ENCODE data around the gene SNAP47.

The SNAP47 gene

DNA sequence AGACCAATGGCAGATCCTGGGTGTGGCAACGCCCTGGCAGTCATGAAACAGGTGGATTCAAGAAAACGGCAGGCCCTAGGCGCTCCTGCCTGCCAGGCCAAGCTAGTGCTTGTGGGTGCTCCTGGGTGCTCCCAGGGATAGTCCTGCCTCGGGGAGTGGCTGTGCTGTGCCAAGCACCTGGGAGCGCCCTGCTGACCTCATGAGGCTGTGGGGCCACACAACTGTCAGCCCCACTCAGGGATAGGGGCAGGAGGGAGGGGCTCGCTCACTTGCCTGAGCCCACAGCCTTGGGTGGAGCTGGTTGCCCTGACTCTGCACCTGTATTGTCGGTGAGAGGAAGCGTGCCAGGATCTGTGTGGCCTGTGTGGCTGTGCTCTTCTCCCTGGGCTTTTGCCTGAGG is 9.4 kb downstream of the SNAP47 start:
- in situ Hi-C loops (cut with HindIII; ENCODE audit: low sequenced_read_pairs): no loop called here

DNA sequence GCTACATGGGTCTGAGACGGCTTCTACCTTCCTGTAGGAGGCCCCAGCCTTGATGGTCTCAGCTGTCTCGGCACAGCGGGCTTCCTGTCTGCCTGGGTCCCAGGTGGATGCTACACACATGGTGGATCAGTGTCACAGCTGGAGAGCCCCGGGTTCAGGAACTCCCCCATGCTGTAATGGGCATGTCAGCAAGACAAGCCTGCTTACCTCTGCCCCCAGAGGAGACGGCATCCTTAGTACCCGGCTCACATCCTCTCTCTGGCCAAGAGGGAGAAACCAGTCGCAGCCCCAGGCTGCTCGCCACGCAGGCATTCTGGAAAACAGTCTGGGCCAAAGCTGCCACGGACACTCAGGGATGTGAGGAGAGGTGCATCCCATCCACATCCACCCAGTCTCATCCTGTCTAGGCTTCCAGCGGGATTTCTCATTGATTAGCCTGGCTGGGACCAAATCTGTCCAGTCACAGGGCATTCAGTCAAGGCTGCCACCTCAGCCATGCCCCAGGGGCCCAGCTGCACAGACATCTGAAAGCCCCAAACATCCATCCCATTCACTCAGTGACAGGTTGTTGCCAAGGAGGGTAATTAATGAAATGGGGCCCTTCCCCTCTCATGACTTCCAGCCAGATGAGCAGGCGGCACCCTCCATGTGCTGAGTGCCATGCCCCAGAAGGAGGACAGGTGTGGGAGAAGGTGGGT is 10.5 kb downstream of the SNAP47 start:
- in situ Hi-C loops (cut with HindIII; ENCODE audit: low sequenced_read_pairs): no loop called here
- no peak overlapping the region for H3K4me3 ChIP-seq (ENCODE audit: low read depth, low read length)
- TF ChIP-seq, protein P1, sequence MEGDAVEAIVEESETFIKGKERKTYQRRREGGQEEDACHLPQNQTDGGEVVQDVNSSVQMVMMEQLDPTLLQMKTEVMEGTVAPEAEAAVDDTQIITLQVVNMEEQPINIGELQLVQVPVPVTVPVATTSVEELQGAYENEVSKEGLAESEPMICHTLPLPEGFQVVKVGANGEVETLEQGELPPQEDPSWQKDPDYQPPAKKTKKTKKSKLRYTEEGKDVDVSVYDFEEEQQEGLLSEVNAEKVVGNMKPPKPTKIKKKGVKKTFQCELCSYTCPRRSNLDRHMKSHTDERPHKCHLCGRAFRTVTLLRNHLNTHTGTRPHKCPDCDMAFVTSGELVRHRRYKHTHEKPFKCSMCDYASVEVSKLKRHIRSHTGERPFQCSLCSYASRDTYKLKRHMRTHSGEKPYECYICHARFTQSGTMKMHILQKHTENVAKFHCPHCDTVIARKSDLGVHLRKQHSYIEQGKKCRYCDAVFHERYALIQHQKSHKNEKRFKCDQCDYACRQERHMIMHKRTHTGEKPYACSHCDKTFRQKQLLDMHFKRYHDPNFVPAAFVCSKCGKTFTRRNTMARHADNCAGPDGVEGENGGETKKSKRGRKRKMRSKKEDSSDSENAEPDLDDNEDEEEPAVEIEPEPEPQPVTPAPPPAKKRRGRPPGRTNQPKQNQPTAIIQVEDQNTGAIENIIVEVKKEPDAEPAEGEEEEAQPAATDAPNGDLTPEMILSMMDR (IDR thresholded peaks at IDR 0.05; ENCODE audit: low read depth, low read length, missing control alignments): no peak
- DNase-seq (ENCODE audit: low read depth): no peak

More for the DNA sequence above, 9.4 kb downstream of the SNAP47 start:
- TF ChIP-seq, protein P1 (IDR thresholded peaks at IDR 0.05; ENCODE audit: low read depth, low read length, missing control alignments): no peak
- no peak for DNase-seq (ENCODE audit: low read depth)
- no peak overlapping the region for H3K4me3 ChIP-seq (ENCODE audit: low read depth, low read length)

- TF ChIP-seq, protein P1 (IDR thresholded peaks at IDR 0.05; ENCODE audit: low read depth, low read length, missing control alignments): no peak
- no peak for DNase-seq (ENCODE audit: low read depth)
- in situ Hi-C loops (cut with HindIII; ENCODE audit: low sequenced_read_pairs): no loop called here
- no peak overlapping the region for H3K4me3 ChIP-seq (ENCODE audit: low read depth, low read length)
Observed at GRCh38 chr1:227746676-227747075, 11.4 kb downstream of the SNAP47 start.

DNA sequence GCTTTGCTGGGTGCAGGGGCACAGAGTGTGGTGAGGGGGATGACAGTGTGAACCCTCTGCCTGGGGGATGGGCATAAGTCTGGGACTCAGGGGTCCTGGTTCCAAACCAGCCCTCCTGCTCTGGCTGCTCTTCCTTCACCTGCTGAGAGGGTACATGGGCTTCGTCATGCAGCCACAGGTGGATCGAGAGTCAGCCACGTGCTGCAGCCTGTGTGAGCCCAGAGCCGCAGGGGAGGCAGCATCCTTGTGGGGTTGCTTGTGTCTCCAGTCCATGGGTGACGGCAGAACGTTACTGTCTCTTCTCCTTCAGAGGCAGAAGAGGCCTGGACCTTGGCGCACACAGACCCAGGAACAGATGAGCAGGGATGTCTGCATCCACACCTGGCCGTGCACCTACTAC is 12.1 kb downstream of the SNAP47 start:
- TF ChIP-seq, protein P1 (IDR thresholded peaks at IDR 0.05; ENCODE audit: low read depth, low read length, missing control alignments): no peak
- DNase-seq (ENCODE audit: low read depth): no peak
- in situ Hi-C loops (cut with HindIII; ENCODE audit: low sequenced_read_pairs): no loop called here
- H3K4me3 ChIP-seq (ENCODE audit: low read depth, low read length): no peak overlapping the region

DNA sequence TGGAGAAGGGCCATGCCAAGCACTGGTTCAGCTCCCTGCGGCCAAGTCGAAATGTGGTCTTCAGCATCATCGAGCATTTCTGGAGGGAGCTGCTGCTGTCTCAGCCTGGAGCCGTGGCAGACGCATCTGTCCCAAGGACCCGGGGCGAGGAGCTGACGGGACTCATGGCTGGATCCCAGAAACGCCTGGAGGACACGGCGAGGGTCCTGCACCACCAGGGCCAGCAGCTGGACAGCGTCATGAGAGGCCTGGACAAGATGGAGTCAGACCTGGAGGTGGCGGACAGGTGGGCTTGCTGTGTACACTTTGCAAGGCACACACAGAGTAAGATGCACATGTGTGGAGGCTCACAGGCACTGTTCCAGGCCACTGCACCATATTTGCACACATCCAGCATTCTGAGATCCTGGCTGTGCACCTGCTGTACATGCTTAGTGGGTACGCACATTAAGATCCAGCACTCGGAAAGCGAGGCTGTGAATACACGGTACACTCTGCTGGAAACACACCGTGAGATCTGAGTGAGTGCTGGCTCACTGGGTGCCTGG is 12.8 kb downstream of the SNAP47 start:
- TF ChIP-seq, protein P1 (IDR thresholded peaks at IDR 0.05; ENCODE audit: low read depth, low read length, missing control alignments): no peak
- no peak for DNase-seq (ENCODE audit: low read depth)
- in situ Hi-C loops (cut with HindIII; ENCODE audit: low sequenced_read_pairs): no loop called here
- no peak overlapping the region for H3K4me3 ChIP-seq (ENCODE audit: low read depth, low read length)

- no peak overlapping the region for H3K4me3 ChIP-seq (ENCODE audit: low read depth, low read length)
- in situ Hi-C loops (cut with HindIII; ENCODE audit: low sequenced_read_pairs): no loop called here
- DNase-seq (ENCODE audit: low read depth): no peak
- TF ChIP-seq, protein P1 (IDR thresholded peaks at IDR 0.05; ENCODE audit: low read depth, low read length, missing control alignments): no peak
Observed at GRCh38 chr1:227748496-227749182, 13.4 kb downstream of the SNAP47 start.

Measured in astrocyte of the cerebellum (primary cell).